PFSK-1 (cell line): Measurements from ENCODE around the gene TRIM31.

ENCODE experiments used
- FOXP2 ChIP-seq: optimal IDR thresholded peaks from 2 replicates; pipeline ENCODE3; 2011; ENCODE audit warnings: borderline replicate concordance, control low read depth, inconsistent platforms; ENCODE audit not compliant: insufficient read depth; ENCODE audit errors: extremely low read length, extremely low read depth
- POLR2AphosphoS5 ChIP-seq: IDR thresholded peaks from 2 replicates; pipeline ENCODE4 v1.6.1; 2012; ENCODE audit warnings: low read depth, mild to moderate bottlenecking, control low read depth, low read length, moderate library complexity
- REST ChIP-seq, 2 experiments: IDR thresholded peaks; 2 replicates each; pipeline versions ENCODE4 v1.6.1 to v1.8.0; 2011 to 2012; ENCODE audit warnings: low read depth in 2 of 2, low read length in 2 of 2, control low read depth in 1 of 2, inconsistent platforms in 1 of 2, mild to moderate bottlenecking in 1 of 2, moderate library complexity in 1 of 2; ENCODE audit not compliant: insufficient read depth in 1 of 2
- SIN3A ChIP-seq: IDR thresholded peaks from 2 replicates; pipeline ENCODE4 v1.6.1; 2012; ENCODE audit warnings: mild to moderate bottlenecking, low read length, moderate library complexity, borderline replicate concordance; ENCODE audit not compliant: insufficient read depth
- TAF1 ChIP-seq: IDR thresholded peaks from 2 replicates; pipeline ENCODE4 v1.6.1; 2012; ENCODE audit warnings: low read length, control low read depth, borderline replicate concordance; ENCODE audit not compliant: insufficient read depth

The TRIM31 gene

GRCh38 chr6:30053682-30054081 is 59.2 kb downstream of the TRIM31 start:
- no peak for TF ChIP-seq TAF1
- TF ChIP-seq FOXP2, result no peak
- TF ChIP-seq REST (IDR thresholded peaks at IDR 0.05; ENCODE audit: insufficient read depth in 1 of 2, low read depth in 2 of 2, low read length in 2 of 2), result no peak
- TF ChIP-seq POLR2AphosphoS5, result no peak
- TF ChIP-seq SIN3A, result no peak
